Stimulated activated CD8-positive, alpha-beta memory T cell treated with anti-CD3 and anti-CD28 coated beads, Interleukin-4, amount 100 ng/mL, for 1 hour (primary cell): ENCODE measurements around the gene AKNAD1.
"Not testable (repeated sequence)": the region's sequence is repeated elsewhere in the genome, so short reads cannot be mapped to it uniquely, and the experiment has no call there.

Experiments
- DNase-seq, 2 donors: peaks; one replicate each; pipeline ENCODE4 v3.0.0-alpha.2; 2020; ENCODE audit warnings: low read depth in 2 of 2, low spot score in 1 of 2

The AKNAD1 gene, protein sequence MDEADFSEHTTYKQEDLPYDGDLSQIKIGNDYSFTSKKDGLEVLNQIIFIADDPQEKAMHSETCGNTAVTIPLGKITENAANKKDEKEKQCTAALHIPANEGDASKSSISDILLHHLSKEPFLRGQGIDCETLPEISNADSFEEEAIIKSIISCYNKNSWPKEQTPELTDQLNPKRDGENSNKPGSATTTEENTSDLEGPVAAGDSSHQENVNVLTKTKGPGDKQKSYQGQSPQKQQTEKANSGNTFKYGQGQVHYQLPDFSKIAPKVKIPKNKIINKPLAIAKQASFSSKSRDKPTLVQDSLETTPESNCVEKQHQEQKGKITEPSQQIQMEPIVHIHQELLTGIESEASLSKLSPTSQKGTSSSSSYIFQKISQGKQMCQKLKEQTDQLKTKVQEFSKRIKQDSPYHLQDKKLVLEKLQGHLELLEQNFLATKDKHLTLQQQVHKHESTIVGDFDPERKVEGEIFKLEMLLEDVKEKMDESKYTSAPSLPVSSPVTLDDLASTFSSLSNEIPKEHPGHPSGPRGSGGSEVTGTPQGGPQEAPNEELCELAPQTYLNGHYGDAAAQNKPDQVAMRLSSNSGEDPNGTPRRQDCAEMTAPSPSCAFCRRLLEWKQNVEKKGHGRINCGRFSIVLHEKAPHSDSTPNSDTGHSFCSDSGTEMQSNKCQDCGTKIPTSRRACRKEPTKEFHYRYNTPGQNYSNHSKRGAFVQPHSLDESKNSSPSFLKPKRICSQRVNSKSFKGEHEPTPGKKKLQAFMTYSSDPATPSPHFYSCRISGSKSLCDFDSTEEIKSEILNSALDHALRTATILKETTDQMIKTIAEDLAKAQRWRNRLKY

DNA sequence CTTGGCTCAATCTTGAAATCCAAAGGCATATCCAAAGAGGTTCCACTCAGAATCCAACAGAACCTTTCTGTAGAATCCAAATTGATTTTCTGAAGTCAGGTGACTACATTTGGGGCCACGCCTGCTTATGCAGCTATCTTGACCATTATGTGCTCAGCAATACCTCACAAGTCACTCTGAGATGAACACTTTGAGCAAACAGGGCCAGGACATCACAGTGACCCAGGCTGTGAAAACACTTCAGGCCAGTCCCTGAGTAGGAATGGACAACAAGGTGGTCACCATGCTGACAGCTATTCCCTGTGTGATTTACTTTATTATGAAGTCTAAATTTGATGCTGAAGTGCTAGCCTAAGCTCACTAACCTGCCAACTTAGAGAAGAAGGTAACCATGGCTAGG is at the start of gene AKNAD1:
AKNAD1 (minus strand) TSS at position 101 of the 400 bp plus-strand sequence. CDS start 4,430 bp downstream, outside the sequence.
- DNase-seq: no peak

DNA sequence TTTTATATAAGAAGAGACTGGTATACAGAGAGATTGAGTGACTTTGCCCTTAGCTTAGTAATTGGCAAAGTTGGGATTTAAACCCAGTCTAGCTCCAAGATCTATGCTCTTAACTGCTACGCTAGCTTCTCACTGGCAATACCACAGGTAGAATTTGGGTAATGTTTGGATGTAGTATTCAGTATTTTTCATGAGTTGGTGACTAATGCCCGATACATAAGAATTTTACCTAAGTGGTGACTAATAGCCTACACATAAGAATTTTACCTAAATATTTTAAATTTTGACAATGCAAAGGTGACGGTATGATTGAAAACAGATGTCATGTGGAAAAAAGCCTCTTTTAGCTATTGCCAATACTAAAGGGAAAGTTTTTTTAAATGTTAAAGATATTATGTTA is 44.2 kb upstream of the AKNAD1 start:
- no peak for DNase-seq

DNA sequence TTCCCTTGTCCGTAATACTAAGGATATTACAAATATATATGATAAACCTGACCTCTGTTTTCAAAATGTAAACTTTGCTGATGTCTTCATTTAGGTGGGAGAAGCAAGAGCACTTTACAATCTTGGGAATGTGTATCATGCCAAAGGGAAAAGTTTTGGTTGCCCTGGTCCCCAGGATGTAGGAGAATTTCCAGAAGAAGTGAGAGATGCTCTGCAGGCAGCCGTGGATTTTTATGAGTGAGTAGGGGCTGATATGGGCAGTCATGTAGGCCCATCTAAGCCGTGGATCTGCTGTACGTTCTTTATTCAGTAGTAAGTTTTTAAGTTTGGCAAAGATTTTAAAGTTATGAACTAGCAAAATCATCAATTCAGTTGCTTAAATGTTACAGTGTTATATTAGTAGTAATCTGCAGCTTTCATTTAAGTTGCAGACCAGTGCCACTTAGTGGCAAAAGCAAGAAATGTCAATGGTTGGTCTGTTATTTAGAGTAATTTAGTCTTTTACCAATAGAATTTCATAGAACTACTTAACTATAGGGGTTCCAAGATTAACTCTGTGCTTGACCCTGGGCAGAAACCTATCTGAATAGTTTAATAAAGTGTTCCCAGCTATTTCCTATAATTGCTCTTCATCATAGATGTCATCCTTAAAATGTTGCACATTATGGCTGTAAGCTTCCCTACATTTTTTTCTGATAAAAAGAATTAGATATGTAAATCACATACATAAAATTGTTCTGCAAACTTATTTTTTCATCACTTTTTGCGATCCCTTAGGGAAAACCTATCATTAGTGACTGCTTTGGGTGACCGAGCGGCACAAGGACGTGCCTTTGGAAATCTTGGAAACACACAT is 41.2 kb upstream of the AKNAD1 start:
- no peak for DNase-seq

DNA sequence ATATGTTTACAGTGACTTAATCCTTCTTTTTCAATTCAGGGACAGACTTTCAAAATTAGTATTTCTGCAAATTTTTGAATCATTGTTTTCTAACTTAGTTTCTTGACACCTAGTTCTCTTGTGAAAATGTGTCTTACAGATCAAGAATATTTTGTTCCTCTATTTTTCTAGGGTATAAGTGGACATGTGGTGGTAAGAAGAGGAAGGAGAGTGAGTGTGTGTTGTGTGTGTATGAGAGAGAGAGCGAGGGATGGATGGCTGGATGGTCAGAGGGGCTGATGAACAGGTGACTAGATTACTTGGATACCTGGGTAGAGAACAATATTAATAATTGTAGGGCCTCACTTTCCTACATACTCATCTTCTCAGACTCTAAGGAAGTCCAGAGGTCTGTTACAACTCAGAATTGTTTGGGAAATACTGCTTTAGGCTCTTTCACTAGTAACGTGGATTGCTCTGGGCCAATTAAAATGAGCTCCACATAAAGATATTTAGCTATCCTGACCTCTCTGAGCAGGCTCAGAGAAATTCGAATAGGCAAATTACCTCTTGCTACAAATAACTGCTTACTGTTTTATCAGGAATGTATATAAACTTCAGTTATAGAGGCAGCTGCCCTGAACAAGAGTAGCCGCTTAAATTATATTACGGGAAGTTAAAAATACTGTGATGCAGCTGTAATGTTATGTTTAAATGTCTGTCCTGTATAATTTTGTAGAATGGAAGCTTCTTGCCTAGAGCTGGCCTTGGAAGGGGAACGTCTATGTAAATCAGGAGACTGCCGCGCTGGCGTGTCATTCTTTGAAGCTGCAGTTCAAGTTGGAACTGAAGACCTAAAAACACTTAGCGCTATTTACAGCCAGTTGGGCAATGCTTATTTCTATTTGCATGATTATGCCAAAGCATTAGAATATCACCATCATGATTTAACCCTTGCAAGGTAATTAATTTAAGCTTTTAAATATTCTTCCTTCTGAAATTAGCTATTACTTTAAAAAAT is 39.6 kb upstream of the AKNAD1 start:
- DNase-seq: no peak

DNA sequence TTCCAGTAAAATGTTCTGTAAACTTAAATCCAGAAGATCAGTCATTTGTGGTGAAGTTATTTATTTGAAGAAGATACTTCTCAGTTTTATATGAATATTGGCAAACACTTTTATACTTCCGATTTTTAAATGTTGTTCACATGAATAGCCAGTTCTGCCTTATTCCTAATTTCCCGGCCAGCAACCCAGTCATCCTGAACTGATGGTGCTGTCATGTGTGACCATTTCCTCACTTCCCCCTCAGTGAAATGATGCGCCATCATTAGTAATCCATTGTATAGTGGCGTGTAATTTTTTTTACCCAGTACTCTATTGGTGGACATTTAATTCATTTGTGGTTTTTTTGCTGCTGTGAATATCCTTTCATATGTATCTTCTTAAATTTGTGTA is 36.2 kb upstream of the AKNAD1 start:
- DNase-seq: no peak

DNA sequence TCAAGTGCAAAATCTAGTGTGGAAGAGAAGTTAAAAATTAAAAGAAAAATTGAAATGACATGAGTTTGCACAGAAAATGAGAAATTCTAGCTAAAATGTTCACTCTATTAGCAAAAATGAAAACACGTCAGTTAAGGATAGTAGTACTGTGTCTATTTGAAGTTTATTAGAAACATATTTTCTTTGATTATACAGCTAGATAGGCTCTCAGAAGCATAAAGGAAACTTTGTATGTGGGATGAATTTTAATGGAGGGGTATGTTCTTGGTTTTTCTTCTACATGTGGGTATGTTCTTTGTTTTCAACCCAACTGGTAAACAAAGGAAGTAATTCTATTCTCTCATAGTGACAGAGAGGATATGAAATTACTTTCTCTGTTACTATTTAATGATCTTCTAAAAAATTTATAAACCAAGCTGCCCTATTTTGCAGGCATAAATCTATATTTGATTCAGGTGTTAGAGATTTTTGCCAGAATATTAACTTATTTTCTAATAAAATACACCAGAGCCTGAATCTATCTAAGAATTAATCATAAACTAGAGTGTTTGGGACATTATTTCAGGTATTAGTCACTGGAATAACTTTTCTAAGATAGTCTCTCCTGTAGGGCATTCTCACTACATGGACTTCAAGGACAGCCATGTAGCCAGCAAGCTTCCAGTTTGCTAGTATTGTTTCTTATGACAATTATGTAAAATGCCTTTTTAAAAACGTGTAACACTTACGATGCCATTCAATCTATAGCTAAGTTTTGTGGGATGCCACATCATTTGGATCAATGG is 35.7 kb upstream of the AKNAD1 start:
- no peak for DNase-seq

DNA sequence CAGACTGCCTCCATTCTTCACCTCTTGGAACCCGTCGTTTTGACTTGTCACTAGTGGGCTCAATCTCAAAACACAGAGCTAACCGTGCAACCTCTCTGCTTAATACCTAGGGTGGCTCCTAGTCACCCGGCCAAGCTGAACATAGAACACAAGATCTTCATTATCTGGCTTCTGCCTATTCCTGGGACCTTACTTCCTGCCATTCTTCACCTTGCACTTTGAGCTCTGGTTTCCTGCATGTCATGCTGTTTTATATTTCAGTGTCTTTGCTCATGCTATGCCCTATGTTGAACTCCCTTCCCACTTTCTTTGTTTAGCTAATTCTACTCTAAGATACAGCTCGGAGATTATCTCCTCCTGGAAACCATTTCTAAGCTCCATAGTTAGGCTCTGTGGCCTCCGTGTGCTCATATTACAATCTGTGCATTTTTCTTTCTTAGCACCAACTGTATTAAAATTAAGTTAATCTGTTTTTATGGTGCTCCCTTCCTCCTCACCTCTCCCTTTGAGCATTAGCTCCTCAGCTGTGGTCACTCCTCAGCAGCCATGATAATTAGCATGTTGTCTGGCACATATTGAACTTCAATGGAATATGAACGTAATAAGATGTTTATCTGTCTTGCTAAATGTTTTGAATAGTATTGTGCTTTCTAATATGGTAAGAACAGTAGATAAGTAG is 33.0 kb upstream of the AKNAD1 start:
- no peak for DNase-seq

DNA sequence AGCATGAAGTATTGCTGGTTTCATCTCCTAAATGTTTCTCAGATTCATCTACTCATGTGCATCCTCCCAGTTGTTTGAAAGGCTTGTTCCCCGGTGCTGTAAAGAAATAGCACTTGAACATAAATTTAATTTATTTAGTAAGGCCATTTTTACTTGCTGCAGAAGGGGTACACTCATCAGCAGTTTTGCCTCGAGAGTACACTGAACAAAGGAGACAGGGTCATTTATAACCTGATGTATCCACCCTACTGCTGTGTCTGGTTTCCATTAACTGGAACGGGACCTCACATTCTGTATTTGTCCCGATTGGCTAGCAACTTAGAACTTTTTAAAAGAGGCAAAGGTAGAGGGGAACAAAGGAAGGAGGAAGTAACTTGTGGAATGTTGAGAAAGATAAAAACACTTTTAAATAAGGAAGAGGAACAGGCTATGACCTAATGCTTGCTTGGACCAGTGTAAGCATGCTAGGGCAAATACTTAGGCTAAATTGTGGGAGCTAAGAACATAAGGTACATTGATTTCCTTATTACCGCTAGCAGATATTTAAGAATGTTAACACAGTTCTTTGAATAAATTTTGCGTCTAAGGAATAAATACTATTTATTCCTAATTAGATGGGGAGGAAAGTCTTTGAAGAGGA is 32.2 kb upstream of the AKNAD1 start:
- not testable (repeated sequence) for DNase-seq

DNA sequence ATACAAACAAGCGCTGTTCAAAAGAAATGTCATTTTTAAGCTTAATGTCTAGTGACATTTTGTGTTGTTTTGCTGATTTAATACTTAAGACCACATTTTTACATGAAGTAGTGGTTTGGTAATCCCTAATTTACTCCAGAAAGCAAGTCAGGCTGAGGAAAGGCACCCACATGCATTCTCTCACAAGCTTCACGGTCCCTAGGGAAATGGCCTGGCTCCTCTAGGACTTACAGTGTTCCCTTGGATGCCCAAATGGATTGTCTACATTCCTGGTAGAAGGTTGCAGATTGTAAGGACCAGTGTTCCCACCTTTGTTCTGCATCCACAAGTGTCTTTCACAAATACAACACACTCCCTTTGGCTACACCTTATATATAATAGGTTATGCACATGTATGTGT is 29.4 kb upstream of the AKNAD1 start:
- DNase-seq: no peak

DNA sequence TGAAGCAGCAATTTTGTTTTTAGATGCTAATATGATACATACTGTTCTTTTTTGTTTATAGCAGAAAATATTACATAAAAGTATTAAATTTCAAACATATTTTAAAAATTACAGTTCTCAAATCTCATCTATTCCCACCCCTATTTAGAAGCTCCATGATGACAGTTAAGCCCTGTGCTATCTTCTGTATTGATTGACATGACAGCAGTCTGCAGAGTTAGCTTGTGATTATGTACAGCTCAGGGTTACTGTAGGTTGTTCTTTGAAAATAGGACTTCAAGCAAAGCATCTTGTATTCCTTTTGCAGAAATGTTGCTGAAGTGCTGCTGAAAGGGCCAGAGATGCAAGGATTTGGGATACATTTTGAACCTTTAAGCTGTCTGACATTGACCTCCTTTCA is 28.1 kb upstream of the AKNAD1 start:
- DNase-seq: no peak

DNA sequence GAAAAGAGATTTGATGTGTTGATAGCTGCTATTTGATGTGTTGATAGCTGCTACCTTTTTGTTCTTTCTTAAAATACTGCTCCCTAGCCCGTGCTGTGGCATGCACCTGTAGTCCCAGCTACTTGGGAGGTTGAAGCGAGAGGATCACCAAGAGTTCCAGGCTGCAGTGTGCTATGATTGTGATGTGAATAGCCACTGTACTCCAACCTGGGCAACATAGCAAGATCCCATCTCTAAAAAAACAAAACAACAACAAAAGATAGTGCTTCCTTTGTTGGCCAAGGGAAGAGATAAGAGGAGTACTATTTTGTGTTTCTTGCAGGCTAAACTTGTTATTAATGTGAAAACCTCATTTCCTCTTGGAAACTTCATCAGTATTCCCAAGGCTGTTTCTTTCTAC is 25.9 kb upstream of the AKNAD1 start:
- DNase-seq: no peak

DNA sequence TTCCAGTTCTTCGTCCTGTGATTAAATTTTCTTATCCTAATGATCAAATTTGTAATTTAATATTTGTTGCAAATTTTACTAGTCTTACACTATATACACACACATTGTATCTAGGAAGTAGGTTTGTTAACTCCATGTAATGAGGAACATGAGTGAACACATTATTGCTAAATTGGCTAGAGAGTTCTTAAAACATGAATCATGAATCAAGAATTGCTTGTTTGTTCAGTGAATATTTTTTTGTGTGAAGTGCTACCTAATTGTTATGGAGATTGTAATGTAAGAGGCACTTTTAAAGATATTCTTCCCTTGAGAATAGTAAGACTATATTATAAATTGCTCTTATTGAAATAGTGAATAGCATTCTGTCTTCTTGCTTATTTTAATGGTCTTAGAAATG is 24.5 kb upstream of the AKNAD1 start:
- no peak for DNase-seq

DNA sequence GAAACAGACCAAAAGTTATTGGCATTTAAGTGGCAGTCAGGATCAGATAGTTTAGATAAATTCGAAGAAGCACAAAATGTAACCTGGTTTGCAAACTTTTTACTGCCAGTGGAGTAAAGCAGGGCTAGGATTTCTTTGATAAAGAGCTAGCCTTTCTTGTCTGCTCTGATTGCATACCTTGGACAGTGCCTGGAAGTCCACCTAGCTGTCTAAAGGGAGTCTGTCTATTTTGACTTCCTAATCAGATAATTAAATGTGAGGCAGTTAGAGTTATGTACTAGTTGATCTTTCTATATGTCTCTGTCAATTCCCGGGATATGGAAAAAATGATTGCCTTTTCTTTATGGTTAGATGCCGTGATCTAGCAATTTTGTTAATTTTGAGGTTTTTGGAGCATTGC is 24.0 kb upstream of the AKNAD1 start:
- no peak for DNase-seq

DNA sequence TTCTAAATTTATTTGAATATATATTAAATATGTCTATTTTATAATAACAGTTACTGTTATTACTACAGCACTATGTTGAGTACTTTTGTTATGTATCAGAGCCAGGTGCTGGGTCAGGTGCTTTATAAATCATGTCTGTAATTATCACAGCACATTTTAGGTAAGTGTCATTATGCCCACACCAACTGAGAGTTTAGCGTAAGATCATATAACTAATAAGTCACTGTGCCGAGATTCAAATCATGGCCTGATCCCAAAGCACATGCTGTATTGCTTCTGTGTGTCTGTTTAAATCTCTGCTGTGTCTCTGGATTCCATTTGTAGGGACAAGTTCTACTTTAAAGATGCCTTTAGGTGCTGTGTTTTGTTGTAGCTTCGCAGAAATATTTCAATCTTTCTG is 21.8 kb upstream of the AKNAD1 start:
- DNase-seq: no peak

DNA sequence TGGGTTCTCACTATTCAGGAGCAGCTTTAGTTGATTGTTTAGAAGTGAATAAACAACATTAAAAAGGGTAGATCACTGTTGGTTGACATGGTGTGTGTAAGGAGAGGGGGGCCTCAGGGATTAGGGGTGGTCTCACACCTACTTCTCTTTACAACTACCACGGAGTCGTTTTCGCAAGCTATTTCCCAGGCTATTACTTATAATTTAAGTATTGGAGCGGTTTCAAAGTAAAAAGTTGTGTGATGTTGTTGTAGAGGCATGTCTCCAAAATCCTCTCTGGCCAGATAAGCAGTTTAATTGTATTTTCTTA is 21.2 kb upstream of the AKNAD1 start:
- no peak for DNase-seq

DNA sequence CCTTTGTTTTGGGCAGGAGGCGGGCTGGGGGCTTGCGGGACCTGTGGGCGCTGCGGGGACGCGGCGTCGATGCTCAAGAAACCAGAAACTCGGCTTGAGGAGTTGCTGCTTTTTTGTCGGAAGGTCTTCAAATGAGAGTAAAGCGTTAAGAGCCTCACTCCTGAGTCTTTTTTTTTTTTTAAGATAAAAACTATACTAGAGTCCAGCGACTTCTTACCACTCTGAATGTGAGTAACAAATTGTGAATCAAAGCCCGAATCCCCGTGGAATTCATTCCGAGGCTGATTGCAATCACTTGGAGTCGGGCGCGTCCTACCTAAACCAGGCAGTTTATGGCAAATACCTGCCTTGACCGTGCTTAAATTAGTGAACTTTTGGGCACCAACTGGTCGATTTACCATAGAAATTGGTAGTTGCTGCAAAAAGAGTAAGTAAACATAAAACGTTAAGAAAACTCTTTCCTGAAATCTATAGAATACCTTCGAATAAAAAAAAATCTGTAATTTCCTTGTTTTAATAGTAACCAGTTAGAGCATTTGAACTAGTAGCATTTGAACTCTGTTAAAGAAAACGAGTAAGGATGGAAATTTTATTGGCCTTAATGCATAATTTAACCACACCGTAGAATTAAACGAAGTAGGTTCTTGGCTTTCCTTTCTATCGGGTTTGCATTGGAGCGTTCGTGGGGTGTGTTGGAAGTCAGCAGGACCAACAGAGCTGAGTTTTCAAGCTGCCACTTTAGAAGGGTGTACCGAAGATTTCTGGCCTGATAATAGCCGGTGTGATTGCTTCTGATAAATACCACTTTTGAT is 20.7 kb upstream of the AKNAD1 start:
- DNase-seq: no peak

DNA sequence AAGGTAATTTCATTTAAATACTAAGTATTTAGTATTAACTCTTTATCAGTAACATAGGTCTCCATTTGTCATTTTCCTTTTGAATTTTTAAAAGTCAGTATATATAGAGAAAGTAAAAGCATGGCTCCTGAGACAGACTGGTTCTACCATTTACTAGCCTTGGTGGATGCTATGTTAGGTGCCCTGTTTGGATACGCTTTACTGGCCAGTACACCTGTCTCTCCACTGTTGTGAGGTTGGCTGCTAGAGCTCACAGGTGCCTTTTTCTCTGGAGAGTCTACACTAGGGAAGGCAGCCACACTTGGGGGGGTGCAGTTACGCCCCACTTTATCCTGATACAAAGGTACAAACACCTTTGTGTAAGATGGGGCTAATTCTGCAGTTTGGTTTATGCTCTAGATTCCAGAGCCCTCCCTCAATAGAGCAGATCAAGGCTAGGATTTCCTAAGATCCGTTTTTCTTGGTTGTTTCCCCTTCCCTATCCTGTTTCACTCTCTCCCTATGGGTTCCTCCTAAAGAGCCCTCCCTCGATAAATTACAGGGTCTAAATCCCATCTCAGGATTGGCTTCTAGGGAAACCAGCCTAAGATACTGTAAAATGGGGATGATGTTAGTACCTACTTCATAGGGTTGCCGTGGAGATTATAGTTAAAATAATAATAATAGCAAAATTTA is 14.3 kb upstream of the AKNAD1 start:
- no peak for DNase-seq
